ENCODE data around the gene PTP4A2.
"Not testable (repeated sequence)": the region's sequence is repeated elsewhere in the genome, so short reads cannot be mapped to it uniquely, and the experiment has no call there.

The PTP4A2 gene

DNA sequence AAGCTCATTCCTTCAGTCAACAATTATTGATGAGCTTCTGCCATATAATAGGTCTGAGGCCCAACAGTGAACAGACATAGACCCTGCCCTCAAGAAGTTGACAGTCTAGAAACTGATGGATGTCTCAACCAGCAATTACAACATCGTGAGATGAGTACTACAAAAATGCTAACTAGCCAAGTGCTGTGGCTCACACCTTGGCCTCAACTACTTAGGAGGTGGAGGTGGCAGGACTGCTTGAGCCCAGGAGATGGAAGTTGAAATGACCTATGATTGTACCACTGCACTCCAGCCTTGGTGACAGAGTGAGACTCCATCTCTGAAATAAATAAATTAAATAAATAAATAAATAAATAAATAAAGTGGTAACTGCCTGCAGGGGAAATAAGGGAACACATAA is 11.7 kb upstream of the PTP4A2 start:
- no peak for DNase-seq

DNA sequence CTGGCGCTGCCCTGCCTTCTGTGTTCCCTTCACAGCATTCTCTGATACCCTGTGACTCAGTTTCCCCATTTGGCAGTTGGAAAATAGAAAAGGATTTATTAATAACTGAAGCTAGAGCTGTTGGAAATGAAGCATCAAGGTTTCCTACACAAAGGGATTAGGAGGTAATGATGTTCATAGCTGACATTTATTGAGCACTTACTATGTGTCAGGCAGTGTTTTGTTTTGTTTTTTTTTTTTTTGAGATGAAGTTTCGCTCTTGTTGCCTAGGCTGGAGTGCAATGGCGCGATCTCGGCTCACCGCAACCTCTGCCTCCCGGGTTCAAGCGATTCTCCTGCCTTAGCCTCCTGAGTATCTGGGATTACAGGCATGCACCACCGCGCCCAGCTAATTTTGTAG is 7.5 kb upstream of the PTP4A2 start:
- DNase-seq, result not testable (repeated sequence)

DNA sequence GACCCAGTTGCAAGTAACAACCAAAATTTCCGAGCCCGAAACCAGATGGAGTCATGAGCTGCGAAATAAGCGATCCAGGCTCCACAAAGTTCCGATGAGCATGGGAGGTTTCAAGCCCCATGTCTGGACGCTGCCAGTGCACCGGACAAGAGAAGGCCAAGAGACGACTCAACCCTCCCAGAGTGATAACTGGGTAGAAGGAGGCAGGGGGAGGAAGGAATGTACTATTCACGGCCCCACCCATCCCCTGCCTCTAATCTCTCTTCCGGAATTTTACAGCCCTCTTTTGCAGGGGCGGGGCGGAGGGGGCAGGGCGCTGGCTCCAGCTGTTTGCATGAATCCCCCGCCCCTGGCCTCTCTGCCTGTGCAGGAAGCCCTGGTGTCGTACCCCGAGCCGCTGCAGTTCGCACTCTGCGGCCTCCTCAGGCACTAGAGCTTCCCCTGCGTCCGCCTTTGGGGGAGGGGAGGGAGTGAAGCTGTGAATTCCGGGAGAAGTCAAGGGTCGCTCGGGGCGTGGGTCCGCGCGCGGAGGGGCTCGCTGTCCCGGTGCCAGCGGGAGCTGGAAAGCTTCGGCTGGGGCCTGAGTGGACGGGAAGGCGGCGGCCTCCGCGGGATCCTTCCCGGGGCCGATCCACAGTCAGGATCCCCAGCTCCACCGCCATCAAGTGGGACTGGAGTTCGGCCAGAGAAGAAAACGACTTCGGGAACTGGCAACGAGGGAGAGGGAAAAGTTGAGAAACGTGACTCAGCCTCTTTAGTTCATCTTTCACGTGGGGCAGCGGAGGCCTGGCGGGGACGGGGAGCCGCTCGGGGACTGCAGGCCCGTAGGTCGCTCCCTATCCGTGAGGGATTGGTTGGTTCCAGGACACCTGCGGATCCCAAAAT is 6.3 kb upstream of the PTP4A2 start:
- no peak for DNase-seq

DNA sequence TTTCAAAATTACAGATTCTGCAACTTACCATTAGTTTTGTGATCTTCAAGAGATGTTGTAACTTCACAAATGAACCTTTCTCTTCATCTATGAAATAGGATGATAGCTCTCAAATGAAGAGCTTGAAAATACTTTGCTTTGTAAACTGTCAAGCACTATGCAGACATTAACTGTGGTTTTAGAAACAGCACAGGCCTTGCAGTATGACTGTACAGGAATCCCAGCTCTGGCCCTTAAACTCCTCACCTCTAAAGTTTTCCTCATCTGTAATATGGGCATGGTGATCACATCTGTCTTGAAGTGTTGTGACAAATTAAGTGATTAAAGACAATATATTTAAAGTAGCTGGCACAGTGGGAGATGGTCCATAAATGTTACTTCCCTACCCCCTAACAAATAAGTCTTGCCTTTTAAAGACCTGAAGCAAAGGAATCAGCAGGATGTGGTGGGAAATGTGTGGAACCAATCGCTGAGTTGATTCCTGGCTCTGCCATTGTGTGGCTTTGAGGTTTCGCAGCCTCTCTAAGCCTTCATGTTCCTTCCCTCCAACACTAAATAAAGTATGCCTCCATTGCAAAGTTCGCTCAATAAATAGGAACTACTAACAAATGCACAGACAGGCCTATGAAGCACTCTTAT is 5.5 kb upstream of the PTP4A2 start:
- DNase-seq, result no peak

DNA sequence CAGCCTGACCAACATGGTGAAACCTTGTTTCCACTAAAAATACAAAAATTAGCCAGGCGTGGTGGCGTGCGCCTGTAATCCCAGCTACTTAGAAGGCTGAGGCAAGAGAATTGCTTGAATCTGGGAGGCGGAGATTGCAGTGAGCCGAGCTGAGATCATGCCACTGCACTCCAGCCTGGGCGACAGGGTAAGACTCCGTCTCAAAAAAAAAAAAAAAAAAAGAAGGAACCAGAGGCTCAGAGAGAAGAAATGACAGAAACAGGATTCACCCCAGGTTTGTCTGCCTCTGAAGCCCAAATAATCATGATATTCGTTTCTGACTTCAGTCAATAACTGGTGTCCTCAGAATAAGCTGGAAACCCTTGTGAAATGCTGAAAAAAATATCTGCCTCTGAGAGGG is 3.9 kb upstream of the PTP4A2 start:
- not testable (repeated sequence) for DNase-seq

DNA sequence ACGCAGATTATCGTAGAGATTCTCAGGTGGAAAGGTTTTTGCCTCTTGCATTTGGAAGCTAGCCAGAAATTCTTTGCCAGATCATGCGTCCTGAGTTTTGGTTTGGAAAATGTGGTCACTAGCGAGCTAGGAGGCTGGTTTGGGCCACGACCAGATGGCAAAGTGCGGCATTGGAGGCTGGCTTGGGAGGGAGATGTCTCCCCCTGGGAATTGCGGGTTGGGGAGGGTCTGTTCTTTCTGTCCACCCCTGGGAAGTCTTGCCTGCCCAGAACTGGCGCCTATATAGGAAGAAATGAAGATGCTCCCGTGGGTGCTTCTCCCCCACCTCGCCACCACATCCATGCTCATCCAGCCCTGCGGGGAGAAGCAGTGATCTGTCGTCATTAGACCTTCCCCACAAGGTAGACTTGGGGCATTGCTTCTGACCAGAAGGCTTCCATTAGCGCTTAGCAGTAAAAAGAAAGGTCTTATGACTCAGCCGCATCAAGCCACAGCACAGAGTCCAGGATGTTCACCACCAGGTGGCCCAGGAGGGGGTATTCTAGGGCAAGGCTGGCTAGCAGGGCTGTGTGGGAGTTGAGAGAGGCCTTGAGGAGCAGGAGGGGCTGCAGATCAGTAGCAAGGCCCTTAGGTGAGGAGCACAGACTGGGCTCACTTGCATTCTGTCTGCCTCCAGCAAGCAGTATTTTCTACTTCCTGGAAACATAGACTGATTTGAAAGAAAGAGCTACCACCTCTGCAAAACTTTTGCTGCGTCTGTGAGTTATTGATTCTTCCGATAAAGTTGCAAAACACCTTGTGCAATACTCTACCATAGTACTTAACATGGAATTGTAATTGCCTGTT is 1.5 kb upstream of the PTP4A2 start:
- DNase-seq, result no peak

DNA sequence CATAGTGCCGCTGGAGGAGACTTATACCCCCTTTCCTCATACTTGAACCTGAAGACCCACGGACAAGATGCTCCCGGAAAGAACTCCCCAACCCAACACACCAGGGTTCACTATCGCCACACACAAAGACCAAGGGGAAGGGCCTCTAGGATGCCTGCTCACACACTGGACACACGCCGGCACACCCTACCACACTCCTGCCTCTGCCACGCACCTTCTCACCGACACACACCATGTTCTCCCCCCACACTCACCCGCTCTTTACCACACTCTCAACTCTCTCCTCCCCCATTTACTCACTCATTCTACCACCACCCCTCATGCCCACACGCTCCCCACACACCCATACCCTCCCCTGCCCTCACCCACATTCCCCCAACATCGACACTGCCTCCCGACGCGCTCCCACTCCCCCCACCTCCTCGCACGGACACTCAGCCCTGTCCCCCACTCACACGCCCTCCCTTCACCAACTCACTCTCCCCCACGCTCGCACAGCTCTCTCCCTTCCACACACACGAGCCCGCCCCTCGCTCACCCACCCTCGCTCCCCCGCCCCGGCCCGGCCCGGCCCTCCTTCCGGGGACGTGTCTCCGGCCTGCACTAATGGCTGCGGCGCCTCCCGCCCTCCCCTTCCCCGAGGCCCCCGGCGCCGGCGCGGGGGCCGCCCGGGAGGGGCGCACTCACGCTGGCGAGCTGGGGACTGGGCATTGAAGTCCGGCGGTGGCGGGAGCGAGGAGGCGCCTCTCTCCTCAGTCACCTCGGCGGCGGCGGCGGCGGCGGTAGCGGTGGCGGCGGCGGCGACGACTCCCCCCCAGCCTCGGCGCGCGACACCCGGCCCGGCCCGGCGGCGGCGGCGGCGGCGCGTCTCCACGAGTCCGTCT is 626 bp downstream of the PTP4A2 start:
- DNase-seq, result peak; percentile 70

DNA sequence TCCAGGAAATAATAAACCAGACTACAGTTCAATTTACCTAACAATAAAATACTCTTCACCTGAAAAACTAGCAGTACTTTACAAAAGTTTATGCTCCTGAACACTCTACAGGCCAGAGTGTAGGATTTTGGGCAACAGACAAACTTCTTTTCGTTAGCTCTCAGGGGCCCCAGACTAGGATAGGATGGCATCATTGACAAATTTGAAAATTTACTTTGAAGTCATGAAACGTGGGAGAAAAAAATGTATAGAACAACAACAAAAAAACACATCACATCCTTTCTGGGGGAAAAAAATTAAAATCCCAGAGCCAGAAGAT is 1.2 kb downstream of the PTP4A2 start:
- no peak for DNase-seq

DNA sequence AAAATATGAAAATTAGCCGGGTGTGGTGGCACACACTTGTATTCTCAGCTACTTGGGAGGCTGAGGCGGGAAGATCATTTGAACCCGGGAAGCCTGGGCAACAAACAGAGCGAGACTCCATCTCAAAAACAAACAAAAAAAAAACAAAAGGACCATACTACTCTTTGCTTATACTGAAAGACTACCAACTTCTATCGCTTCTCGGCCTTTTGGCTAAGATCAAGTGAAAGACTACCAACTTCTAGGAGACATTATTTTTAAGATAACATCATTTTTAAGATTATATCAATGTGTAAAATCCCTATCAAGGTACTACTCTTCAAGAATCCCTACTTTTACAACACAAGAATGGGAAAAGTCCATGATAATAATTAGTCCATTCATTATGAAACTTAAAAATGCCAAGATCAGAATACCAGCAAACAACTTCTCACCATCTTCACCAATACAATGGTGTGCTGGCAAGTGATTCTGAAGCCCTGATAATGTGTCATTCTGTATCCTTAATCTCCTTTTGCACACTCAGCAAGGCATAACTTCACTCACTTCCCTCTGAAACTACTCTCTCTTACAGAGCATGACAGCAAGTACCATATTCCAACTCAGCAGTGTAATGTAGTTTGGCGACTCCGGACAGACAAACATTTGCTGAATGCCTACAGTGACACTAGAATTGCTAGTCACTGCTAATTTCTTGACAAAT is 1.7 kb downstream of the PTP4A2 start:
- no peak for DNase-seq

DNA sequence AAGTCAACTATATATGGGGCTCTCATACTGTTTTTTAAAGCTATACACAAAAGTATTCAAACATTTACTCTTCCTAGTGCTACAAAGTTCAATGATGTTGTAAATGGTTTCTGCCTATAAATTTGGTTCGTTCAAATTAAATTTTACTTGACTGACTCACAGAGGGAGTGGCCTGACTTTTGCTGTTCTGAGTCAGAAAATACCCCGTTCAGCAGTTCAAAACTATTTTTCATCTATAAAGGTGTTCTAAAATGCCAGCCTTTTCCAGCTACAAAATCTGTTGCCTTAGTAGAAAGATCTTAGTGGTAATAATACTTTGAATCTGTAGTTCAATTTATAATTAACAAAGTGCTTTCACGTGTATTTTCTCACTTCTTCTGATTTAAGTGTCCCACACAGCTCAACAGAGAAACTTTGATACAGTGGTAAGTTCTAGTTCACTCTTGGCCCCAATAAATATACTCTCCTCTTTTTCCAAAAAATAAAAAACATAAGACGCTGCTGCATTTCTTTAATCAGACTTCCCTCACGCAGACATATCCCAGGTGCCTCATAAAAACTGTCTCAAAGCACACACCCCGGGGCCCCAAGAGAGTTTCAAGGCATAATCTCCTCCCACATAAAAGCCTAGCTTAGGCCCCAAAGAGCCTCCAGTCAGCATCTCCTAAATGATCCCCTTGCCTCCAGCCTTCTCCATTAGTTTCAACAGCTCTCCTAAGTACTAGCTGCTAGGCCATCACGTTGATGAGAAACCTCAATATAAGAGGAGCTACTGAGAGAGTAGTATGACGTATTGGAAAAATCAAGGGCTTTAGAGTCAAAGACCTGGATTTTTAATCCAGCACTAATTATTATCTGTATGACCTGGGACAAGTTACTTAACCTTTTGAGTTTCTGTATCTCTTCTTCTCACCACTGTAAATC is 3.2 kb downstream of the PTP4A2 start:
- no peak for DNase-seq

DNA sequence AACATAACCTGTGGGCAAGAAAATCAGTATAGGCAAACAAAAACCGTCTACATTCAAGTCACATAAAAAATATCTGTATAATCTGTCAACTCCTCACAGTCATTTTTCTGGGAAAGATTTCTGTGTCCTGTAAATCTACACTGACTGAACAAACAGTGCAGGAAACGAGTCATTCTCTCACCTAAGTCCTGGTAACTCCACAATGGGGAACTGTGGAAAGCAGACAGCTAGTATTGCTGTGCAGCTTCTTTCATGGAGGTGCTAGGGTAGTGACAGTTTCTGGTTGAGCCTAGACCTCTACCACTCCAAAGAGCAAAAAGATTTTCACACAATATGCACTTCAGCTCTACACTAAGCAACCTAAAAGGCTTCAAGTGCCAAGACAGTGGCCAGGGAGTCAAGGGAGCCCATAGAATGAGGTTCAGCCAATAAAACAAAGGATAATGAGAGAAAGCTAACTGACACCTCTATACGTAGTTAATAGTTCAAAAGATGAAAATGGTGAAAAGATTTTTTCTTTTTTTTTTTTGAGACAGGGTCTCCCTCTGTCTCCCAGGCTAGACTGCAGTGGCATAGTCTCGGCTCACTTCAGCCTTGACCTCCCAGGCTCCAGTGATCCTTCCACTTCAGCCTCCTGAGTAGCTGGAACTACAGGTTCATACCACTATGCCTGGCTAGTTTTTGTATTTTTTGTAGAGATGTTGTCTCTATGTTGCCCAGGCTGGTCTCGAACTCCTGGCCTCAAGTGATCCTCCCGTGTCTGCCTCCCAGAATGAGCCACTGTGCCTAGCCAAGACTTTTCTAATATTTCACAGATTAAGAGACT is 5.5 kb downstream of the PTP4A2 start:
- peak; percentile 33 for DNase-seq

DNA sequence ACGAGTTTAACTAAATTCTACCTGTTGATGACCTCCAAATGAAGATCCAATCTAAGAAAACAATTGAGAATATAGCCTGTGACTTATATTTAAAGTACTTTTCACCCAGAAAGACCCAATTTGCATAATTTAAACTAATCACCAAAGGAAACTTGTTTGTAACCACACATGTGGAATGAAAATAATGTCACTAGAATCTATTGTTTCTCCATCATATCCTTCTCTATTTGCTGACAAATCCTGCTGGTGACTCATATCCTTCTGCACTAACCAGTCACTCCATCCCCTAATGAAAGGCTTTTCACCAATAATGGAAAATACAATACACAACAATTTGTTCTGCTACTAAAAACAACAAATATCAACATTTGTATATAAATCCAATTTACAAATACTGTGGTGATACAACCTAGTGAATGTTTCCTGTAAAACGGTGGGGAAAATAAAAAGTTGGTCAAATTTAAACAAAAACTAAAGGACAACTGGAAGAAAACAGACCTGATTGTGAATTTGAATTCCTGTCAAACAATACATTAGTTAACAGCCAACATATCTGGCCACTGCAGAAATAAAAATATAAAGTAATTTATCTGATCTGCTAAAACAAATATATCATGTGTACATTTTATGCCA is 6.5 kb downstream of the PTP4A2 start:
- DNase-seq, result peak; percentile 42

DNA sequence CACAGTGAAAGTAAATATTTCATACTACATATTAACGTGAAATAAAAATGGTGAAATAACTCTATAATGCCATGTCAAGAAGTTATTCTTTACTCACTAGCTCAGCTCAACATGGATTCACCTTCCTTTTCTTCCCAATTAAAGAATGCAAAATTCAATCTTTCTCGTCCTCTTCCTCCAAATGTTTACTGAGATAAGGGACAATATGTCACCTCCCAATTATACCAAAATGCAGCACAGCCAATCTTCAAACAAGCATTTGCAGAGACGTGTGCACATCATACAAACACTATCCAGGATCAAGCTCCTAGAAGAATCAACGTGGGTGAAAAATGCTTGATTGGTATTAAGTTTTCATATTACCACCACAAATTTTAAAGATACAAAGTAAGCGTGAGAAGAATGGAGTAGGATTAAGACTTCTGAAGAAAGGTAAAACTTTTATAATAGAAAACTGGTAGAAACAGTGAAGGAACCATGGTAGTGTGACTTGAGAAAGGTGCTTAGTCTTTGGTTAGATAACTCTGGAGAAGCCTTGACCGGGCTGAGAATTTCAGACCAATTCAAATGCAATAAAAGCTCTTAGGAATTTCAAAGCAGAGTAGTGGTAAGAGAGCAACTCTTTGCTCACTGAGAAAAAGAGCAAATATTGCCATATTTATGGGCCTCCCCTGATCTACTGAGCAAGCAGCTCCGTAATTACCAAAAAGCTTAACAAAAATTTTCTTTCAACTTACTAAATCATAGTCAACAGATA is 7.2 kb downstream of the PTP4A2 start:
- DNase-seq, result no peak

DNA sequence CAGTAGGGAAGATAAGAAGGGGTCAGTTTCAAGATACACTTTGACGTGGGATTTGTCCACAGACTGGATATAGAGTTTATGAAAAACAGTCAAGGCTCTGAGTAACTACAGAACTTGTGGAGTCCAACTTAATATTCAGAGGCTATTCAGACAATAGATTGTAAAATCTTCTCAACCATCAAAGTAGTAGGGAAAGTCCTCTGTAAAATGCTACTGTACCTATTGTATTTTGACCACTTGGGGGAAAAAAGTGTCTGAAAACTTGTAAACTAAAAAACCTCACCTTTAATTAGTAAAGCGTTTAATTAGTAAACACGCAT is 10.5 kb downstream of the PTP4A2 start:
- DNase-seq, result no peak

DNA sequence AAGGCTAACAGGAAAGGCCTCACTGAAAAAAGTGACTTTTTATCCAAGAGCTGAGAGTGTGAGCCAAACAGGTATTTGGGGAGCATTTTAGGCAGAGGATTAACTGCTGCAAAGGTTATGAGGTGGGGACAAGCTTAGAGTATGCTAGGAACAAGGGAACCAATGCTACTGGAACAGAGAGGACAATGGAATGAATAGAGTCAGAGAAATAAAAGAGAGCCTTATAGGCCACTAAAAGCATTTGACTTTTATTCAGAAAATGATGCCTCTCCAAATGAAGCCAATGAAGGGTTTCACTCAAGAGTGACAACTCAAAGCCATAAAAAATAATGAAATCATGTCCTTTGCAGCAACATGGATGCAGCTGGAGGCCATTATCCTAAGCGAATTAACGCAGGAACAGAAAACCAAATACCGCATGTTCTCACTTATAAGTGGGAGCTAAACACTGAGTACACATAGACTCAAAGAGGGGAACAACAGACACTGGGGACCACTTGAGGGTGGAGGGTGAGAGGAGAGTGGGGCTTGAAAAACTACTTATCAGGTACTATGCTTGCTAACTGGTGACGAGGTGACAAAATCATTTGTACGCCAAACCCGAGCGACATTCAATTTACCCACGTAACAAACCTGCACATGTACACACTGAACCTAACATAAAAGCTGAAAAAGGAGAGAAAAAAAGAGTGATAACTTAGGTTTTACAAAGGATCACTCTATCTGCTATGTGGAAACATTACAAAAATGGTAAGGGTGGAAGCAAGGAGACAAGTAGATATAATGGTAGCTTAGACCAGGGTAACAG is 11.1 kb downstream of the PTP4A2 start:
- DNase-seq, result peak; percentile 86

DNA sequence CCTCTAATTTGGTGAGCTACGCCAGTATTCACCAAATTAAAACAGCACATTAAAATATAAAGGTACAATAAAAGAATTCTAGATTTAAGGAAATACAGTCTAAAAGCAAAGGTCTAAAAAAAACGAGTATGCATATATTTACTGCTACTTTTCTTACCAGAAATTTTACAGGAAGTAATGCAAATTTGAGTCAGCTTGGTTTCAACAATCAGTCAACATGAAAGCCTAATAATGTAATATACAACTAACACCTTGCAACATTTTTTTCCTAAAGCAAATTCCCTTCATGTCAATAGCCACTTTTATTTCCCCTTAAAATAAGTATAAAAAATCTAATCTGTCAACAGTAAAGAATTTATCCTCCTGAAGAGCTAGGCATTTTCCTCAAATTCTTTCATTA is 11.9 kb downstream of the PTP4A2 start:
- no peak for DNase-seq

DNA sequence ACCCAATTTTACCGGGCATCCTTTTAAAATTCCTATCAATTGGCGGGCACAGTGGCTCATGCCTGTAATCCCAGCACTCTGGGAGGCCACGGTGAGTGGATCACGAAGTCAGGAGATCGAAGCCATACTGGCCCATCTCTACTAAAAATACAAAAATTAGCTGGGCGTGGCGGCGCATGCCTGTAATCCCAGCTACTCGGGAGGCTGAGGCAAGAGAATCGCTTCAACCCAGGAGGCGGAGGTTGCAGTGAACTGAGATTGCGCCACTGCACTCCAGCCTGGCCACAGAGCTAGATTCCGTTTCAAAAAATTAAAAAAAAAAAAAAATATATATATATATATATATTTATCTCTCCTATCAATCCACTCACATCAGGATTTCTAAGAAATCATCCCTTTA is 12.3 kb downstream of the PTP4A2 start:
- not testable (repeated sequence) for DNase-seq

DNA sequence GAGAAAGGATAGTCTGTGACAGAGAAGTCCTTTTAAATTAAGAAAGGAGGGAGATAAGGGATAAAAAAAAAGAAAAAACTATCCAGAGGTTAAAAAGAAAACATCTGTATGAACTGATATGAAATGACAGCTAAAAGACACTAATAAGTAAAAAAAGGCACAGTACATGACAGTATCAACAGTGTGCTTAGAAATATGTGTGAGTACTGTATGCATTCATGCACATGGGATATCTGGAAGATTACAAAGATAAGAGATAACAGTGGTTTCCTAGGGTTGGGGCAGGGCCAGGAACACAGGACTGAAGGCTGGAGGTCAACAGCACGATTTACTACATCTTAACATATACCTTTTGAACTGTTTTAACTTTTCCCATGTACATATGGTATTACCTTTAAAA is 13.3 kb downstream of the PTP4A2 start:
- DNase-seq, result no peak
